ENCODE results near the gene SH3RF3. TPM values are rescaled to one million over a fixed set of nuclear protein-coding genes. Genes with fewer than 3 reads are reported as not detected.

Gene SH3RF3
- total RNA-seq, 1 donor from 2014 or later: 7.9 TPM

DNA sequence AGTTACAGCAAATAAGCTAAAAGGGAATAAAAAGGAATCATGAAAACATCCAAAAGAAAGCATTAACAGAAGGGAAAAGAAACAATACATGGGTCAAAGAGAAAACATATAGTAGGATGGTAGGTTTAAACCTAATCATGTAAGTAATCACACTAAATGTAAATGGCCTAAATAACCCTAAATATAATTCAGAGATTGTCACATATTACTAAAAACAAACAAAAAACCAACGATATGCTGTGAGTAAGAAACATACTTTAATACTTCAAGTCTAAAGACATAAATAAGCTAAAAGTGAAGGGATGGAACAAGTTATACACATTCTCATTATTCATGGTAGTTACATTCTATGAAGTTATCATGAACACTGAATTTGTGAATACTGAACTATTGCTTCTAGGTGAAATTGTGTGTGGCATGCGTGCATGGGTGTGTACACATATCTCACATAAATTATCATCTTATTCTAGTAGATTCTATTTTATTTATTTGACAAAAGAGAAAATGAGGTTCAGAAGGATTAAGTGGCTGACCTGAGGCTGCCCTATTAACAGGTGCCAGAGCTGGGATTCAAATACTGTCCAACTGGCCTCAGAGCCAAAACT lies 313.8 kb downstream of the SH3RF3 start:
- H3K9me3 ChIP-seq (replicated peaks): peaks cover 46% of the 10 kb centered on the region
- H3K27me3 ChIP-seq (ENCODE audit: low read depth): no peaks in the 10 kb centered on the region
- TF ChIP-seq, protein P1, sequence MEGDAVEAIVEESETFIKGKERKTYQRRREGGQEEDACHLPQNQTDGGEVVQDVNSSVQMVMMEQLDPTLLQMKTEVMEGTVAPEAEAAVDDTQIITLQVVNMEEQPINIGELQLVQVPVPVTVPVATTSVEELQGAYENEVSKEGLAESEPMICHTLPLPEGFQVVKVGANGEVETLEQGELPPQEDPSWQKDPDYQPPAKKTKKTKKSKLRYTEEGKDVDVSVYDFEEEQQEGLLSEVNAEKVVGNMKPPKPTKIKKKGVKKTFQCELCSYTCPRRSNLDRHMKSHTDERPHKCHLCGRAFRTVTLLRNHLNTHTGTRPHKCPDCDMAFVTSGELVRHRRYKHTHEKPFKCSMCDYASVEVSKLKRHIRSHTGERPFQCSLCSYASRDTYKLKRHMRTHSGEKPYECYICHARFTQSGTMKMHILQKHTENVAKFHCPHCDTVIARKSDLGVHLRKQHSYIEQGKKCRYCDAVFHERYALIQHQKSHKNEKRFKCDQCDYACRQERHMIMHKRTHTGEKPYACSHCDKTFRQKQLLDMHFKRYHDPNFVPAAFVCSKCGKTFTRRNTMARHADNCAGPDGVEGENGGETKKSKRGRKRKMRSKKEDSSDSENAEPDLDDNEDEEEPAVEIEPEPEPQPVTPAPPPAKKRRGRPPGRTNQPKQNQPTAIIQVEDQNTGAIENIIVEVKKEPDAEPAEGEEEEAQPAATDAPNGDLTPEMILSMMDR (IDR thresholded peaks at IDR 0.05; ENCODE audit: borderline replicate concordance): no peak
- intact Hi-C loops (cut with micrococcal nuclease): no loop called here
- no peak for DNase-seq
- no peak overlapping the region for H3K4me3 ChIP-seq
- no peak overlapping the region for H3K27ac ChIP-seq (replicated peaks)
- H3K36me3 ChIP-seq: peaks cover 41% of the 10 kb centered on the region
- peaks cover 28% of the 10 kb centered on the region for H3K4me1 ChIP-seq

DNA sequence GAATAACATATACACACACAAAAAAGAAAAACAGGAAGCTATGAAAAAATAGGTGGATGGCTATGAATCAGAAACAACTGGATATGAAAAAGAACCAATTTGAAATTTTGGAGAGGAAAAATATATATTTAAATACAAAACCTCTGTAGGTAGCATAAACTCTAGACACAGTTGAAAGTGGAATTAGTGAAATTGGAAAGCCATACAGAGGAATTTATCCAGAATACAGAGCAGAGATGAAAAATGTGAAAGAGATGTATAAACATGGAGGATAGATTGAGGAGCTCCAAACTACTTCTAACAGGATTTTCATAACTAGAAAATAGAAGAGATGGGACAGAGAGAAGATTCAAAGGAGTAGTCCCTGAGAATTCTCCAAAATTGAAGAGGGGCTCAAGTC lies 315.9 kb downstream of the SH3RF3 start:
- TF ChIP-seq, protein P1 (IDR thresholded peaks at IDR 0.05; ENCODE audit: borderline replicate concordance): no peak
- no peak for DNase-seq
- intact Hi-C loops (cut with micrococcal nuclease): no loop called here
- peaks cover 21% of the 10 kb centered on the region for H3K4me1 ChIP-seq
- peaks cover 46% of the 10 kb centered on the region for H3K9me3 ChIP-seq (replicated peaks)
- no peaks in the 10 kb centered on the region for H3K27me3 ChIP-seq (ENCODE audit: low read depth)
- H3K36me3 ChIP-seq: peaks cover 36% of the 10 kb centered on the region
- no peak overlapping the region for H3K4me3 ChIP-seq
- H3K27ac ChIP-seq (replicated peaks): no peak overlapping the region

DNA sequence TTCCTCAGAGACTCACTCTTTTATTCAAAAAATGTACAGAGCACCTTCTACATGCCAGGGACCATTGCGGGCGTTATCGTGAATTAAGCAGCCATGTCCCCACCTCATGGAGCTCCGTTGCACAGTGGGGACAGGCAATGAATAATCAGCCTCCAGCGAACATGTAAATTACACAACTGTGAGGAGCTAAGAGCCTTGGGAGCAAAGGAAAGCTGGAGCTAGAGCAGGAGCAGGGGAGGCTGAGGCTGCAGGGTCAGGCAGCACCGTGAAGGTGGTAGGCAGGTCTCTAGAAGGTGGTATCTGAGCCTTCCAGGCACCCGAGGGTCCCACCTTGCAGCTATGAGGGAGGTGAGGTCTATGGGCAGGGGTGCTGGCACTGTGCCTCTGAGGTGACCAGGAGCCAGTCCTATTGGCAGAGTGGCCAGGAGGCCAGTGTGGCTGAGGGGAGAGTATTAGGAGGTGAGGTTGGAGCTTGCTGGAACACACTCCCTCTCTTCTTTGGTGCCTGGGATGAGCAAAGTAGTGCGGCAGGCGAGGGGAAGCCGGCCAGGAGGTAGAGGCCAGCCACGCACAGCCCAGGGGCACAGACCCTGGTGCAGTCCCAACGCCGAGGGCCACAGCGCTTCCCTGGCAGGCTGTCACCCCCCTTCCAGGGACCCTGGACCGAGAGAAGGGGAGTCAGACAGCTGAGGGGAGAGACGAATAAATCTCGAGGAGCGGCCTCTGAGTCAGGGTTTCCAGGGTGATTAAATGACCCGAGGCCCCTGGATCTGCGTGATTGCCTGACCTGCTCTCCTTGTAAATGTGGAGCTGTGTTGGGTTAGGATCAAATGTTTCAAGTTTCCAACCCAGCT lies 317.5 kb downstream of the SH3RF3 start:
- Histone ChIP-seq H3K9me3 (replicated peaks) (peaks cover 38% of the 10 kb centered on the region), H3K4me3 (no peak overlapping the region), H3K27me3 (ENCODE audit: low read depth) (no peaks in the 10 kb centered on the region), H3K27ac (replicated peaks) (peak overlapping the region; percentile 19), H3K36me3 (peaks cover 23% of the 10 kb centered on the region), H3K4me1 (peaks cover 37% of the 10 kb centered on the region)
- intact Hi-C loops (cut with micrococcal nuclease): no loop called here
- no peak for DNase-seq
- TF ChIP-seq, protein P1 (IDR thresholded peaks at IDR 0.05; ENCODE audit: borderline replicate concordance): no peak

DNA sequence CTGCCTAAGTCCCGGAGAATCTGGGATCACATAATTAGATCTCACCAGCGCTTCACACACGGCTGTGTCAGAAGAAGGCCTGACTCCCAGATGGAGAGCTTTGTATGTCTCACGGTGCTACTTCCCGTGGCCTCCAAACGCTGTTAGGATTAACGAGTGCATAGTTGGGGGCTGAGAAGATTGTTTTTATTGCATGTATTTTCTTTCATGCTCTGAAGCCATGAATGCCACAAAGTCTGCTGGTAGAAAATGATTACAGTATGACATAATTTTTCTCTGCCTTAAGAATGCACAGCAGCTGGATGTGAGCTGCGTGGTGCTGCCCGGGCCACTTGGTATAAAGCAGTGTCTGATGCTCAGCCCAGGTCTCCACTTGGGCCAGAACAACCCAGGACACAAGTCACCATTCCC lies 318.3 kb downstream of the SH3RF3 start:
- H3K27me3 ChIP-seq (ENCODE audit: low read depth): no peaks in the 10 kb centered on the region
- H3K27ac ChIP-seq (replicated peaks): no peak overlapping the region
- H3K4me1 ChIP-seq: peaks cover 44% of the 10 kb centered on the region
- peaks cover 31% of the 10 kb centered on the region for H3K9me3 ChIP-seq (replicated peaks)
- intact Hi-C loops (cut with micrococcal nuclease): no loop called here
- no peak overlapping the region for H3K4me3 ChIP-seq
- TF ChIP-seq, protein P1 (IDR thresholded peaks at IDR 0.05; ENCODE audit: borderline replicate concordance): no peak
- H3K36me3 ChIP-seq: peaks cover 16% of the 10 kb centered on the region
- no peak for DNase-seq

DNA sequence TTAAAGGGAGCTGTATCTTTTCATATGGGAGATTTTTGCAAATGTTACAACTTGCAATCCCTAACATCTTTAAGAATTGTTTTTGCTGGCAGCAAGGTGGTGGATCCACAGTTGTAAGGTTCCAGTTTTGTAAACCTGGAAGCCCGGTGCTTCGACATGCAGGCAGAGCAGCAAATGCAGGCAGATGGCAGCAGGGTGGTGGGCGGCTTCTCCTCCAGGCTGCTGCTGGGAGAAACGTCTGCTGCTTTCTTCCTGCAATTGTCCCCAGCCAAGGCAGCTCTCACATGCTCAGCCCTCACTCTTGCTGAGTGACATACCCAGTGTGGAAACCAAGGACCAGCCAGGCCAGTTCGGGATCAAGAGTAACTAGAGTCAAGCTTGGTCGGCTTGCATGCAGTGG lies 318.8 kb downstream of the SH3RF3 start:
- intact Hi-C loops (cut with micrococcal nuclease): no loop called here
- Histone ChIP-seq H3K4me1 (peaks cover 44% of the 10 kb centered on the region), H3K27ac (replicated peaks) (peak overlapping the region; percentile 25), H3K36me3 (peaks cover 11% of the 10 kb centered on the region), H3K4me3 (no peak overlapping the region), H3K9me3 (replicated peaks) (peaks cover 26% of the 10 kb centered on the region), H3K27me3 (ENCODE audit: low read depth) (no peaks in the 10 kb centered on the region)
- no peak for DNase-seq
- TF ChIP-seq, protein P1 (IDR thresholded peaks at IDR 0.05; ENCODE audit: borderline replicate concordance): no peak

Data from left ventricle myocardium inferior (tissue), 1 donor.